GM11168 (cell line): ENCODE data around the gene ALDH1A2.
"Not testable (repeated sequence)": the region's sequence is repeated elsewhere in the genome, so short reads cannot be mapped to it uniquely, and the experiment has no call there.

Experiments used
- in situ Hi-C: fragments of 300-500 bp; cut with MboI; formaldehyde crosslinking; loops from one replicate; pipeline ENCODE4 v1.12.0; 2022; ENCODE audit warnings: low sequenced_read_pairs; ENCODE audit not compliant: unreplicated experiment

ALDH1A2 gene

GRCh38 chr15:58065445-58066041 is at the start of gene ALDH1A2:
ALDH1A2 (minus strand) TSS chr15:58065711; CDS start chr15:58065650, 61 bp downstream.
- in situ Hi-C loops, result no loop called here

GRCh38 chr15:58114812-58115211 is 49.3 kb upstream of the ALDH1A2 start:
- in situ Hi-C loops, result no loop called here

GRCh38 chr15:58114388-58114787 is 48.9 kb upstream of the ALDH1A2 start:
- in situ Hi-C loops, result no loop called here

GRCh38 chr15:58113358-58113757 is 47.8 kb upstream of the ALDH1A2 start:
- in situ Hi-C loops, result not testable (repeated sequence)

GRCh38 chr15:58111718-58112104 is 46.2 kb upstream of the ALDH1A2 start:
- in situ Hi-C loops, result no loop called here

- in situ Hi-C loops, result no loop called here
Observed at GRCh38 chr15:58110999-58111717, 45.6 kb upstream of the ALDH1A2 start.

- in situ Hi-C loops, result no loop called here
Observed at GRCh38 chr15:58109419-58109818, 43.9 kb upstream of the ALDH1A2 start.

- in situ Hi-C loops, result no loop called here
Observed at GRCh38 chr15:58108117-58108516, 42.6 kb upstream of the ALDH1A2 start.

GRCh38 chr15:58103482-58103881 is 38.0 kb upstream of the ALDH1A2 start:
- in situ Hi-C loops, result no loop called here

- in situ Hi-C loops, result no loop called here
Observed at GRCh38 chr15:58096529-58097084, 31.1 kb upstream of the ALDH1A2 start.

GRCh38 chr15:58095415-58095814 is 29.9 kb upstream of the ALDH1A2 start:
- in situ Hi-C loops, result no loop called here

GRCh38 chr15:58087871-58088270 is 22.4 kb upstream of the ALDH1A2 start:
- in situ Hi-C loops, result no loop called here

GRCh38 chr15:58086491-58086890 is 21.0 kb upstream of the ALDH1A2 start:
- in situ Hi-C loops, result no loop called here

- in situ Hi-C loops, result no loop called here
Observed at GRCh38 chr15:58083526-58083925, 18.0 kb upstream of the ALDH1A2 start.

- in situ Hi-C loops, result no loop called here
Observed at GRCh38 chr15:58081891-58082290, 16.4 kb upstream of the ALDH1A2 start.

- in situ Hi-C loops, result no loop called here
Observed at GRCh38 chr15:58081456-58081855, 15.9 kb upstream of the ALDH1A2 start.

GRCh38 chr15:58080959-58081358 is 15.4 kb upstream of the ALDH1A2 start:
- in situ Hi-C loops, result not testable (repeated sequence)

GRCh38 chr15:58080398-58080797 is 14.9 kb upstream of the ALDH1A2 start:
- in situ Hi-C loops, result no loop called here

- in situ Hi-C loops, result no loop called here
Observed at GRCh38 chr15:58078591-58078990, 13.1 kb upstream of the ALDH1A2 start.

- in situ Hi-C loops, result no loop called here
Observed at GRCh38 chr15:58077427-58077826, 11.9 kb upstream of the ALDH1A2 start.

GRCh38 chr15:58074452-58074851 is 8.9 kb upstream of the ALDH1A2 start:
- in situ Hi-C loops, result no loop called here
